ENCODE measurements around the gene NCKIPSD.
"Not testable (repeated sequence)": the region's sequence is repeated elsewhere in the genome, so short reads cannot be mapped to it uniquely, and the experiment has no call there.

The NCKIPSD gene

DNA sequence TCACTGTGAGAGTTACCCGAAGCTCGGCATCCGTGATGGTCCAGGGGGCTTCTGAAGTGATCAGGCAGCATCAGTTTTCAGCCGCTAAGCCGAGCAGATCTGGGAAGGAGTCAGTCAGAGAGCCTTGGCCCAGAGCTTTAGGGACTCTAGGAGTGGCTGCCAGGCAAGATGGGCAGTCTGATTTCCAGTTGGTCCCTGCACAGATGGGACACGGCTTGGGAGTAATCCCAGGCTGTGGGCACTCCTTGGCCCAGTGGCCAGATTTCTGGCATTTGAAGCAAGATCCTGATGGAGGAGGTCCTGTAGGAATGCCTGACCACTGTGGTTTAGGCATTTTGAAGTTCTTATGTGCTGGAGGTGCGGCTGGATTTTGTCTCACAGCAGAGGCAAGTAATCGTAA is 41.8 kb upstream of the NCKIPSD start:
- DNase-seq (no peak), ATAC-seq (ENCODE audit: insufficient read depth, low read depth) (no peak)
- H3K27me3 ChIP-seq (ENCODE audit: insufficient read depth, low read length, poor library complexity) = no peaks in the 10 kb centered on the region

DNA sequence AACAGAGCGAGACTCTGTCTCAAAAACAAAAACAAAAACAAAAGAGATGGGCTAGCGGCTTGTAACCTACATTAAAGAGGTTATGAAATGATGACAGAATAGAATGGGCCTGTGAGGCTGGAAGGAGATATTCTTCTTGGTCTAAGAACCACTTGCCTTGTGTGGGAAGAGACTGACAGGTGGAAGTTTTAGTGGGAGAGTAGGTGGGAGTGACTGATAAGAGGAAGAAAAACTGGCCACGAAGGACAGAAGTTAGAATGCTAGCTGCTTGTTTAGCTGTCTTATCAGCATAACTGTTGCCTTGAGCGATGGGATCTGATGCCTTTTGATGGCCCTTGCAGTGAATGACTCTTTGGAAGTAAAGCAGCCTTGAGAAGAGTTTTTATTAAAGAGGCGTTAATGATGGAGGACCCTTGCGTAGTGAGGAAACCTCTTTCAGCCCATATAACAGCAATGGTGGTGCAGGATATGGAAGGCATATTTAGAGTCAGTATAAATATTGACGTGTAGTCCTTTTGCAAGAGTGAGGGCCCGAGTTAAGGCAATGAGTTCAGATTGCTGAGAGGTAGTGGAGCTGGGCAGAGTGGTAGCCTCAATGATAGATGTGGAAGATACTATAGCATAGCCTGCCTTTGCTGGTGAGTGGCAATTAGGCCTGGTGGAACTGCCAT is 39.6 kb upstream of the NCKIPSD start:
- not testable (repeated sequence) for ATAC-seq (ENCODE audit: insufficient read depth, low read depth); H3K9me3 ChIP-seq (ENCODE audit: insufficient read depth, low read length, severe bottlenecking); H4K20me1 ChIP-seq (ENCODE audit: insufficient read depth, low read length); H3K27ac ChIP-seq (ENCODE audit: low read length); DNase-seq; H3K9ac ChIP-seq (ENCODE audit: low read depth, low read length); H2AFZ ChIP-seq (ENCODE audit: low read depth, low read length); H3K4me1 ChIP-seq (ENCODE audit: insufficient read depth, low read length); H3K27me3 ChIP-seq (ENCODE audit: insufficient read depth, low read length, poor library complexity); H3K79me2 ChIP-seq (ENCODE audit: insufficient read depth, low read length); H3K4me3 ChIP-seq (ENCODE audit: low read depth in 1 of 2, low read length in 2 of 2); H3K4me2 ChIP-seq (ENCODE audit: insufficient read depth, low read length); H3K36me3 ChIP-seq (ENCODE audit: insufficient read depth, low read length)

More for the DNA sequence above, 41.8 kb upstream of the NCKIPSD start:
- H3K27ac ChIP-seq (ENCODE audit: low read length) = no peak overlapping the region
- H4K20me1 ChIP-seq (ENCODE audit: insufficient read depth, low read length) = no peaks in the 10 kb centered on the region
- TF ChIP-seq EZH2 (IDR thresholded peaks at IDR 0.05; ENCODE audit: borderline replicate concordance, low read depth, low read length, severe bottlenecking) (no peak), CTCF (IDR thresholded peaks at IDR 0.05; ENCODE audit: borderline replicate concordance, extremely low read depth, low read length, poor library complexity, severe bottlenecking) (no peak)
- H3K4me2 ChIP-seq (ENCODE audit: insufficient read depth, low read length) = no peak overlapping the region
- H3K36me3 ChIP-seq (ENCODE audit: insufficient read depth, low read length) = no peaks in the 10 kb centered on the region
- H3K9ac ChIP-seq (ENCODE audit: low read depth, low read length) = no peak overlapping the region
- H3K79me2 ChIP-seq (ENCODE audit: insufficient read depth, low read length) = no peaks in the 10 kb centered on the region
- H2AFZ ChIP-seq (ENCODE audit: low read depth, low read length) = no peak overlapping the region
- no peaks in the 10 kb centered on the region for H3K9me3 ChIP-seq (ENCODE audit: insufficient read depth, low read length, severe bottlenecking)
- no peak overlapping the region for H3K4me3 ChIP-seq (ENCODE audit: low read depth in 1 of 2, low read length in 2 of 2)
- H3K4me1 ChIP-seq (ENCODE audit: insufficient read depth, low read length) = no peaks in the 10 kb centered on the region

DNA sequence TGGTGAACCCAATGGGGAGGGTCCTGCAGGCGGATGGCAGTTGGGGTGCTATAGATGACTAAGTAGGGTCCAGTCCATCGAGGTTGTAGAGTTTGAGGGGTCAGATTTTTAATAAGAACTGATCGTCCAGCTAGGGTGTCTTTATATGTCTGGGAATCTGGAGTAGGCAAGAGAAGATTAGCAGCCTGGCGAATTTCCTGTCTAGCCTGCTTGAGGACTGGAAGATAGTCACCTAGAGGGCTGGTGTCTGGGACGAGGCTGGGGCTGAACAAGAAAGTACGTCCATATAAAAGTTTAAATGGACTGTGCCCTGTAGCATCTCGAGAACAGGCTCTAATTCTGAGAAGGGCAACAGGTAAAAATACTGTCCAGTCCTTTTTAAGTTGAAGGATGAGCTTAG is 38.0 kb upstream of the NCKIPSD start:
- TF ChIP-seq EZH2 (IDR thresholded peaks at IDR 0.05; ENCODE audit: borderline replicate concordance, low read depth, low read length, severe bottlenecking) (no peak), CTCF (IDR thresholded peaks at IDR 0.05; ENCODE audit: borderline replicate concordance, extremely low read depth, low read length, poor library complexity, severe bottlenecking) (no peak)
- Histone ChIP-seq H4K20me1 (ENCODE audit: insufficient read depth, low read length) (no peaks in the 10 kb centered on the region), H3K4me1 (ENCODE audit: insufficient read depth, low read length) (no peaks in the 10 kb centered on the region), H3K79me2 (ENCODE audit: insufficient read depth, low read length) (no peaks in the 10 kb centered on the region), H3K27ac (ENCODE audit: low read length) (no peak overlapping the region), H3K4me2 (ENCODE audit: insufficient read depth, low read length) (no peak overlapping the region), H3K27me3 (ENCODE audit: insufficient read depth, low read length, poor library complexity) (no peaks in the 10 kb centered on the region), H3K9me3 (ENCODE audit: insufficient read depth, low read length, severe bottlenecking) (no peaks in the 10 kb centered on the region), H3K4me3 (ENCODE audit: low read depth in 1 of 2, low read length in 2 of 2) (no peak overlapping the region), H3K36me3 (ENCODE audit: insufficient read depth, low read length) (no peaks in the 10 kb centered on the region), H2AFZ (ENCODE audit: low read depth, low read length) (no peak overlapping the region), H3K9ac (ENCODE audit: low read depth, low read length) (no peak overlapping the region)
- no peak for ATAC-seq (ENCODE audit: insufficient read depth, low read depth)
- DNase-seq = no peak

- H3K36me3 ChIP-seq (ENCODE audit: insufficient read depth, low read length); H3K27me3 ChIP-seq (ENCODE audit: insufficient read depth, low read length, poor library complexity); H2AFZ ChIP-seq (ENCODE audit: low read depth, low read length); H3K27ac ChIP-seq (ENCODE audit: low read length); H3K4me1 ChIP-seq (ENCODE audit: insufficient read depth, low read length); H3K9me3 ChIP-seq (ENCODE audit: insufficient read depth, low read length, severe bottlenecking); H3K9ac ChIP-seq (ENCODE audit: low read depth, low read length); ATAC-seq (ENCODE audit: insufficient read depth, low read depth); DNase-seq; H4K20me1 ChIP-seq (ENCODE audit: insufficient read depth, low read length); H3K4me2 ChIP-seq (ENCODE audit: insufficient read depth, low read length); H3K4me3 ChIP-seq (ENCODE audit: low read depth in 1 of 2, low read length in 2 of 2); H3K79me2 ChIP-seq (ENCODE audit: insufficient read depth, low read length): not testable (repeated sequence)
Observed at GRCh38 chr3:48723293-48723692, 37.6 kb upstream of the NCKIPSD start.
